ENCODE measurements around the gene TSPAN4. TPM values are rescaled to one million over a fixed set of nuclear protein-coding genes. Genes with fewer than 3 reads are reported as not detected.
A peak's percentile ranks its signal among the peaks of the same experiment; 100 is the strongest.

TSPAN4 gene
- total RNA-seq, 8 experiments from 2014 or later, result 30.9 to 110 (median 41.9) TPM

GRCh38 chr11:837189-837989, 5.3 kb upstream of the TSPAN4 start:
- ATAC-seq (replicated peaks in 6 of 8), result no peak
- WGBS, 10 experiments, result 94 to 100% (median 100%) methylated on average over 1 to 10 of the region's 22 CpGs; no CpG with 5 or more reads in 7 of the 10 experiments

GRCh38 chr11:837990-838307, 4.7 kb upstream of the TSPAN4 start:
- Histone ChIP-seq H3K4me1 (replicated peaks in 1 of 2) (peaks cover 16 to 23% of the 10 kb centered on the region in 2 donors), H3K27ac (no peak overlapping the region), H3K4me3 (no peak overlapping the region)
- in situ Hi-C loops (cut with MboI; ENCODE audit: low pct_unique_long_range_greater_than_20kb in 2 of 9, low sequenced_read_pairs in 9 of 9, unreplicated experiment in 9 of 9), result no loop called here
- ATAC-seq (replicated peaks in 6 of 8), result no peak
- WGBS, 10 experiments, result 60 to 93% (median 83%) methylated on average over 1 to 3 of the region's 8 CpGs; no CpG with 5 or more reads in 7 of the 10 experiments

More at GRCh38 chr11:837189-837989, 5.3 kb upstream of the TSPAN4 start:
- Histone ChIP-seq H3K4me1 (replicated peaks in 1 of 2) (peaks cover 17 to 26% of the 10 kb centered on the region in 2 donors), H3K4me3 (no peak overlapping the region), H3K27ac (no peak overlapping the region)
- in situ Hi-C loops (cut with MboI; ENCODE audit: low pct_unique_long_range_greater_than_20kb in 2 of 9, low sequenced_read_pairs in 9 of 9, unreplicated experiment in 9 of 9), result no loop called here

GRCh38 chr11:838441-839279, 4.0 kb upstream of the TSPAN4 start:
- in situ Hi-C loops (cut with MboI; ENCODE audit: low pct_unique_long_range_greater_than_20kb in 2 of 9, low sequenced_read_pairs in 9 of 9, unreplicated experiment in 9 of 9), result no loop called here
- peaks cover 19 to 22% of the 10 kb centered on the region in 2 donors for H3K4me1 ChIP-seq (replicated peaks in 1 of 2)
- H3K4me3 ChIP-seq, result no peak overlapping the region
- WGBS, 10 experiments, result 60% methylated on average over 1 of the region's 17 CpGs; no CpG with 5 or more reads in 9 of the 10 experiments
- ATAC-seq (replicated peaks in 6 of 8), result peak in 1 of 8 experiments; percentile 5
- no peak overlapping the region for H3K27ac ChIP-seq

GRCh38 chr11:839280-839623, 3.4 kb upstream of the TSPAN4 start:
- peaks cover 20 to 22% of the 10 kb centered on the region in 2 donors for H3K4me1 ChIP-seq (replicated peaks in 1 of 2)
- 80% methylated on average over 1 of the region's 5 CpGs; no CpG with 5 or more reads in 9 of the 10 experiments for WGBS, 10 experiments

GRCh38 chr11:839875-840617, 2.6 kb upstream of the TSPAN4 start:
- no peak for ATAC-seq (replicated peaks in 6 of 8)
- H3K4me3 ChIP-seq, result no peak overlapping the region
- peaks cover 23 to 28% of the 10 kb centered on the region in 2 donors for H3K4me1 ChIP-seq (replicated peaks in 1 of 2)
- in situ Hi-C loops (cut with MboI; ENCODE audit: low pct_unique_long_range_greater_than_20kb in 2 of 9, low sequenced_read_pairs in 9 of 9, unreplicated experiment in 9 of 9), result no loop called here
- 40 to 100% (median 85%) methylated on average over 1 to 13 of the region's 25 CpGs; no CpG with 5 or more reads in 3 of the 10 experiments for WGBS, 10 experiments
- H3K27ac ChIP-seq, result no peak overlapping the region

More at GRCh38 chr11:839280-839623, 3.4 kb upstream of the TSPAN4 start:
- ATAC-seq (replicated peaks in 6 of 8), result no peak
- in situ Hi-C loops (cut with MboI; ENCODE audit: low pct_unique_long_range_greater_than_20kb in 2 of 9, low sequenced_read_pairs in 9 of 9, unreplicated experiment in 9 of 9), result no loop called here
- H3K4me3 ChIP-seq, result no peak overlapping the region
- H3K27ac ChIP-seq, result no peak overlapping the region

- Histone ChIP-seq H3K4me1 (replicated peaks in 1 of 2) (peaks cover 32 to 34% of the 10 kb centered on the region in 2 donors), H3K27ac (peak overlapping the region; percentile 98 to 100), H3K4me3 (peak overlapping the region; percentile 90 to 100 (median 96))
- 0% methylated on average over 1 of the region's 27 CpGs; no CpG with 5 or more reads in 8 of the 10 experiments for WGBS, 10 experiments
- ATAC-seq (replicated peaks in 6 of 8), result peak in 3 of 8 experiments; percentile 0 to 2 (median 1)
- in situ Hi-C loops (cut with MboI; ENCODE audit: low pct_unique_long_range_greater_than_20kb in 2 of 9, low sequenced_read_pairs in 9 of 9, unreplicated experiment in 9 of 9), result no loop called here
Measured at GRCh38 chr11:841981-842369, 677 bp upstream of the TSPAN4 start.

GRCh38 chr11:843086-843734, 558 bp downstream of the TSPAN4 start:
- peak in 4 of 8 experiments; percentile 0 to 15 (median 0) for ATAC-seq (replicated peaks in 6 of 8)
- peaks cover 34 to 36% of the 10 kb centered on the region in 2 donors for H3K4me1 ChIP-seq (replicated peaks in 1 of 2)
- no CpG with 5 or more reads among the region's 53 CpGs for WGBS, 10 experiments
- in situ Hi-C loops (cut with MboI; ENCODE audit: low pct_unique_long_range_greater_than_20kb in 2 of 9, low sequenced_read_pairs in 9 of 9, unreplicated experiment in 9 of 9), result no loop called here
- H3K4me3 ChIP-seq, result peak overlapping the region; percentile 90 to 100 (median 96)
- peak overlapping the region in 1 of 2 donors; percentile 55 for H3K27ac ChIP-seq

GRCh38 chr11:843818-844692, 1.4 kb downstream of the TSPAN4 start:
- peak; percentile 3 to 69 (median 20) for ATAC-seq (replicated peaks in 6 of 8)
- in situ Hi-C loops (cut with MboI; ENCODE audit: low pct_unique_long_range_greater_than_20kb in 2 of 9, low sequenced_read_pairs in 9 of 9, unreplicated experiment in 9 of 9), result no loop called here
- peak overlapping the region; percentile 90 to 100 (median 96) for H3K4me3 ChIP-seq
- WGBS, 10 experiments, result 12% methylated on average over 3 of the region's 25 CpGs; no CpG with 5 or more reads in 9 of the 10 experiments
- peaks cover 42 to 44% of the 10 kb centered on the region in 2 donors for H3K4me1 ChIP-seq (replicated peaks in 1 of 2)
- H3K27ac ChIP-seq, result no peak overlapping the region

- WGBS, 10 experiments, result 20 to 49% methylated on average over 1 to 6 of the region's 31 CpGs; no CpG with 5 or more reads in 8 of the 10 experiments
- Histone ChIP-seq H3K4me3 (no peak overlapping the region), H3K27ac (no peak overlapping the region), H3K4me1 (replicated peaks in 1 of 2) (peaks cover 43 to 47% of the 10 kb centered on the region in 2 donors)
- peak; percentile 15 to 56 (median 28) for ATAC-seq (replicated peaks in 6 of 8)
- in situ Hi-C loops (cut with MboI; ENCODE audit: low pct_unique_long_range_greater_than_20kb in 2 of 9, low sequenced_read_pairs in 9 of 9, unreplicated experiment in 9 of 9), result no loop called here
Measured at GRCh38 chr11:844693-845644, 2.3 kb downstream of the TSPAN4 start.

GRCh38 chr11:845872-846495, 3.3 kb downstream of the TSPAN4 start:
- peak in 1 of 8 experiments; percentile 0 for ATAC-seq (replicated peaks in 6 of 8)
- peaks cover 46 to 49% of the 10 kb centered on the region in 2 donors for H3K4me1 ChIP-seq (replicated peaks in 1 of 2)
- in situ Hi-C loops (cut with MboI; ENCODE audit: low pct_unique_long_range_greater_than_20kb in 2 of 9, low sequenced_read_pairs in 9 of 9, unreplicated experiment in 9 of 9), result no loop called here
- no peak overlapping the region for H3K27ac ChIP-seq
- WGBS, 10 experiments, result 48 to 80% (median 61%) methylated on average over 1 to 3 of the region's 8 CpGs; no CpG with 5 or more reads in 6 of the 10 experiments
- H3K4me3 ChIP-seq, result no peak overlapping the region
